ENCODE results near the gene CDKN2B-AS1.
"Not testable (repeated sequence)": the region's sequence is repeated elsewhere in the genome, so short reads cannot be mapped to it uniquely, and the experiment has no call there.

Gene CDKN2B-AS1

GRCh38 chr9:21994556-21995005, at the start of gene CDKN2B-AS1:
CDKN2B-AS1 (plus strand) TSS chr9:21994791.
- Histone ChIP-seq H3K27ac (peak within 1 kb of the TSS; percentile 37 to 93 (median 81)), H3K4me3 (peak within 1 kb of the TSS; percentile 56 to 98 (median 88))

GRCh38 chr9:21945606-21946005, 49.0 kb upstream of the CDKN2B-AS1 start:
- no peak overlapping the region for H3K27ac ChIP-seq
- no peak overlapping the region for H3K4me3 ChIP-seq

GRCh38 chr9:21958833-21959232, 35.8 kb upstream of the CDKN2B-AS1 start:
- Histone ChIP-seq H3K4me3 (no peak overlapping the region), H3K27ac (no peak overlapping the region)

- not testable (repeated sequence) for H3K27ac ChIP-seq, H3K4me3 ChIP-seq
Measured at GRCh38 chr9:21959268-21959667, 35.3 kb upstream of the CDKN2B-AS1 start.

GRCh38 chr9:21961569-21961968, 33.0 kb upstream of the CDKN2B-AS1 start:
- H3K4me3 ChIP-seq: no peak overlapping the region
- no peak overlapping the region for H3K27ac ChIP-seq

GRCh38 chr9:21964925-21965385, 29.6 kb upstream of the CDKN2B-AS1 start:
- peak overlapping the region in 2 of 21 experiments; percentile 16 to 47 for H3K27ac ChIP-seq
- peak overlapping the region; percentile 11 to 30 (median 24) for H3K4me3 ChIP-seq

GRCh38 chr9:21965401-21965951, 29.1 kb upstream of the CDKN2B-AS1 start:
- peak overlapping the region in 2 of 21 experiments; percentile 16 to 47 for H3K27ac ChIP-seq
- H3K4me3 ChIP-seq: peak overlapping the region; percentile 11 to 30 (median 24)

GRCh38 chr9:21966140-21966851, 28.3 kb upstream of the CDKN2B-AS1 start:
- H3K27ac ChIP-seq: no peak overlapping the region
- no peak overlapping the region for H3K4me3 ChIP-seq

GRCh38 chr9:21967169-21967568, 27.4 kb upstream of the CDKN2B-AS1 start:
- no peak overlapping the region for H3K4me3 ChIP-seq
- no peak overlapping the region for H3K27ac ChIP-seq

GRCh38 chr9:21967702-21968101, 26.9 kb upstream of the CDKN2B-AS1 start:
- H3K4me3 ChIP-seq: no peak overlapping the region
- no peak overlapping the region for H3K27ac ChIP-seq

- Histone ChIP-seq H3K27ac (no peak overlapping the region), H3K4me3 (no peak overlapping the region)
Measured at GRCh38 chr9:21968331-21969010, 26.1 kb upstream of the CDKN2B-AS1 start.

- H3K27ac ChIP-seq: no peak overlapping the region
- H3K4me3 ChIP-seq: no peak overlapping the region
Measured at GRCh38 chr9:21969011-21969940, 25.3 kb upstream of the CDKN2B-AS1 start.

- H3K27ac ChIP-seq: no peak overlapping the region
- H3K4me3 ChIP-seq: no peak overlapping the region
Measured at GRCh38 chr9:21969951-21970799, 24.4 kb upstream of the CDKN2B-AS1 start.

GRCh38 chr9:21970800-21971640, 23.6 kb upstream of the CDKN2B-AS1 start:
- Histone ChIP-seq H3K27ac (no peak overlapping the region), H3K4me3 (no peak overlapping the region)

GRCh38 chr9:21972361-21972760, 22.2 kb upstream of the CDKN2B-AS1 start:
- Histone ChIP-seq H3K4me3 (no peak overlapping the region), H3K27ac (no peak overlapping the region)

- Histone ChIP-seq H3K4me3 (peak overlapping the region; percentile 17 to 49 (median 31)), H3K27ac (peak overlapping the region in 1 of 21 experiments; percentile 0)
Measured at GRCh38 chr9:21974343-21974721, 20.3 kb upstream of the CDKN2B-AS1 start.

GRCh38 chr9:21974722-21975409, 19.7 kb upstream of the CDKN2B-AS1 start:
- Histone ChIP-seq H3K4me3 (peak overlapping the region; percentile 17 to 49 (median 31)), H3K27ac (peak overlapping the region in 1 of 21 experiments; percentile 0)
